GM06990 (cell line): ENCODE measurements around the gene TEX54.

Source experiments
- DNase-seq: peaks from one replicate; pipeline ENCODE4 v3.0.0-alpha.2; 2011; ENCODE audit not compliant: insufficient read length; ENCODE audit errors: extremely low read depth
- H3K27me3 ChIP-seq: replicated peaks from 2 replicates; pipeline ENCODE4 v1.6.0; 2011; ENCODE audit warnings: low read length; ENCODE audit not compliant: control insufficient read depth, insufficient read depth
- H3K36me3 ChIP-seq: 2 replicates; pipeline ENCODE4 v1.5.1; 2011; ENCODE audit warnings: low read length; ENCODE audit not compliant: control insufficient read depth, insufficient read depth
- H3K4me3 ChIP-seq: replicated peaks from 2 replicates; pipeline ENCODE4 v1.5.1; 2011; ENCODE audit warnings: low read depth, mild to moderate bottlenecking, control low read depth, low read length
- CTCF ChIP-seq: IDR thresholded peaks from 2 replicates; pipeline ENCODE4 v1.5.1; 2011; ENCODE audit warnings: low read length, control low read depth, mild to moderate bottlenecking, inconsistent platforms; ENCODE audit not compliant: insufficient read depth, poor library complexity, severe bottlenecking

TEX54 gene

GRCh38 chr11:62788991-62789390 is 43.6 kb downstream of the TEX54 start:
- Histone ChIP-seq H3K36me3 (peaks cover 16% of the 10 kb centered on the region), H3K27me3 (no peaks in the 10 kb centered on the region), H3K4me3 (no peak overlapping the region; the same call in 1 of the 2 replicates)
- TF ChIP-seq CTCF, result no peak
- no peak for DNase-seq

- peaks cover 8% of the 10 kb centered on the region for H3K36me3 ChIP-seq
- peak; percentile 95 for DNase-seq
- peak within 1 kb of the TSS; percentile 98 for H3K4me3 ChIP-seq
- H3K27me3 ChIP-seq, result no peaks in the 10 kb centered on the region
- TF ChIP-seq CTCF, result peak; percentile 80
These were observed 45.5 kb downstream of the TEX54 start, which contains the start of gene TMEM179B for GRCh38 chr11:62787005-62787759. Gene TMEM179B, plus strand, starts transcription at chr11:62787402. Its CDS starts 30 bp downstream, at chr11:62787432.

- peak overlapping the region; percentile 98 for H3K4me3 ChIP-seq
- H3K27me3 ChIP-seq, result no peaks in the 10 kb centered on the region
- peaks cover 11% of the 10 kb centered on the region for H3K36me3 ChIP-seq
- TF ChIP-seq CTCF, result peak; percentile 100
- peak; percentile 93 for DNase-seq
These were observed 46.2 kb downstream of the TEX54 start for GRCh38 chr11:62786318-62787004.

- TF ChIP-seq CTCF, result no peak
- Histone ChIP-seq H3K27me3 (no peaks in the 10 kb centered on the region), H3K36me3 (peaks cover 12% of the 10 kb centered on the region), H3K4me3 (no peak overlapping the region)
- DNase-seq, result no peak
These were observed 49.9 kb downstream of the TEX54 start for GRCh38 chr11:62782753-62783152.
